LNCAP (cell line): ENCODE data around the gene KPNA3.
A peak's percentile ranks its signal among the peaks of the same experiment; 100 is the strongest.

Experiments
- TF ChIP-seq, protein P1 (sequence below): fragments of 450-650 bp; IDR thresholded peaks from 2 replicates; pipeline ENCODE4 v1.5.1; 2017; ENCODE audit warnings: mild to moderate bottlenecking

Gene KPNA3

DNA sequence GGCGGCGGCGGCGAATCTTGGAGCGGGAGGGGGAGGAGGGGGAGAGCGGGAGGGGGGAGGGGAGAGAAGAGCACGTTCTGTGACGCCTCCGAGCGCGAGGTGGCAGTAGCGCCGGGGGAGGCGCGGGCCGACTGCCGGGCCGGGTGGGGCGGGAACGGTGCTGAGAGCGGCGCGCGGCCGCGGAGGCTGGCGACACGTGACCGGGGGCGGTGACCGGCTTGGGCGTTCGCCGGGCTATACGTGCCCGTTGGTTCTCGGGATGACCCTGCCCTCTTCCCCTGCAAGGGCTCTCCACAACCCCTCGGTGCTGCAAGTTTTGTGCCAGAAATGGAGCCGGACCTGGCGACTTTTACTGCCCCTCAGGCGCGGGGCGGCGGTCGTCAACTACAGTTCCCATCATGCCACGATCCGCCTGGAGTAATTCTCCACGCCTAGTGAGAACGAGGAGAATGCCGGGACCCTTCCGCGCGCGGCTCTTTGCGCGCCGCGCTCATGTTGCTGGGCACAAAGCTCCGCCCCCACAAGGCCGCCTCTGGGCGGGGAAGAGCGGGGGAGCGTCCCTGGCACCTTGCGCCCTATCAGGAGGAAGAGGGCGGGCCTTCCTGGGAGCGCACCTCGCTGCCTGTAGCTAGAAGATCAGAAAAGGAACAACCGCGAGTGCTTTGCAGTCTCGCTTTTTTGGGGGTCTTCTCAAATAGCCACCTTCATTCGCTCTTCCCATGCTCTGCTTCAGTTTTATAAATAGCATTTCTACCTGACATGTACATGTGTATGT, at the start of gene KPNA3:
Gene KPNA3, minus strand, starts transcription at position 133 of the 775 bp plus-strand sequence. CDS start 176 bp downstream, outside the sequence.
- TF ChIP-seq, protein P1, sequence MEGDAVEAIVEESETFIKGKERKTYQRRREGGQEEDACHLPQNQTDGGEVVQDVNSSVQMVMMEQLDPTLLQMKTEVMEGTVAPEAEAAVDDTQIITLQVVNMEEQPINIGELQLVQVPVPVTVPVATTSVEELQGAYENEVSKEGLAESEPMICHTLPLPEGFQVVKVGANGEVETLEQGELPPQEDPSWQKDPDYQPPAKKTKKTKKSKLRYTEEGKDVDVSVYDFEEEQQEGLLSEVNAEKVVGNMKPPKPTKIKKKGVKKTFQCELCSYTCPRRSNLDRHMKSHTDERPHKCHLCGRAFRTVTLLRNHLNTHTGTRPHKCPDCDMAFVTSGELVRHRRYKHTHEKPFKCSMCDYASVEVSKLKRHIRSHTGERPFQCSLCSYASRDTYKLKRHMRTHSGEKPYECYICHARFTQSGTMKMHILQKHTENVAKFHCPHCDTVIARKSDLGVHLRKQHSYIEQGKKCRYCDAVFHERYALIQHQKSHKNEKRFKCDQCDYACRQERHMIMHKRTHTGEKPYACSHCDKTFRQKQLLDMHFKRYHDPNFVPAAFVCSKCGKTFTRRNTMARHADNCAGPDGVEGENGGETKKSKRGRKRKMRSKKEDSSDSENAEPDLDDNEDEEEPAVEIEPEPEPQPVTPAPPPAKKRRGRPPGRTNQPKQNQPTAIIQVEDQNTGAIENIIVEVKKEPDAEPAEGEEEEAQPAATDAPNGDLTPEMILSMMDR = peak; percentile 13; the same call in 1 of the 2 replicates

DNA sequence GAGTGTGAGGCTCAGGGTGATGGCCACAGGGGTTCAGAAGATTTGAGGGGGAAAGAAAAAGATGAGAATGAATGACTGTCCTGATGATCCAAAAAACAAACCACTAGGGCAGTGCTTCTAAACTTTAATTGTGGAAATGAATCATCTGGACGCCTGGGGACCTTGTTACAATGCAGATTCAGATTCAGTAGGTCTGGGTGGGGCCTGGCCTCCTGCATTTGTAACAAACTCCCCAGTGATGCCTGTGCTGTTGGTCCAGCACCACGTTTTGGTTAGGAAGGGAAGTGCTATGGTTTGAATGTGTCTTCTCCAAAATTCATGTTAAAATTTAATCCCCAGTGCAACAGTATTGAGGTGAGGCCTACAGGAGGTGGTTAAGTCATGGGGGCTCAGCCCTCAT, 49.5 kb upstream of the KPNA3 start:
- TF ChIP-seq, protein P1 = no peak

DNA sequence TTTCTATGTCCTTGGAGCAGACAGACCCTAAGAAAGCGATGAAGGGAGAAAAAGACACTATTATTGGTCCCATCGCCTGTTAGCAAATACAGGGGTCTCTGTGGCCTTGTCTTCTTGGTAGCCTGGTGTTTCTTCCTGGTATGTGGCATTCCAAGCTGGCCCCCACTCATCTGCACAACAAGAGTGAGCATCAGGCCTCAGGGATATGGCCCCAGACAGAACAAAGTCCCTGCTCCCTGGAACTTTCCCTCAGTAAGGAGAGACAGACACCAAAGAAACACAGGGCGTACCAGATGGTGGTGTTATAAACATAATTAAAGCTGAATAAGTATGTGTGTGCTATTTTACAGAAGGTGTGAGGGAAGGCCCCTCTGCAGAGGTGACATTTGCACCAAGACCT, 48.2 kb upstream of the KPNA3 start:
- TF ChIP-seq, protein P1 = no peak

DNA sequence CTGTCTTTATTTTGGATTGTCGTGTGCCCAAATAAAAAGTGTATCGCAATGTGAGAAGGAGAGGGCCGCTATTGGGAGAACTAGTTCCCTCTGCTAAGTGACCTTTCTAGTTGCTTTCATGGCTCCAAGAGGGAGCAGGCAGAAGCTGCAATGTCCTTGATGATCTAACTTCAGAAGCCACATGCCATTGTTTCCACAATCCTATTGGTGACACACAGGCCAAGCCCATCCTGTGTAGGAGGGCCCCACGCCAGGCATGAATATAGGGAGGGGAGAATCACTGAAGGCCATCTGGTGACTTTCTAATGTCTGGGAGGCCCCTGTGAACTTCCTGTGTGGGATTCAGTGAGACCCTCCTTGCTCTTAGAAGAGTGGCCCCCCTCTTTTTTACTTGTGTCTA, 47.8 kb upstream of the KPNA3 start:
- TF ChIP-seq, protein P1 = no peak

DNA sequence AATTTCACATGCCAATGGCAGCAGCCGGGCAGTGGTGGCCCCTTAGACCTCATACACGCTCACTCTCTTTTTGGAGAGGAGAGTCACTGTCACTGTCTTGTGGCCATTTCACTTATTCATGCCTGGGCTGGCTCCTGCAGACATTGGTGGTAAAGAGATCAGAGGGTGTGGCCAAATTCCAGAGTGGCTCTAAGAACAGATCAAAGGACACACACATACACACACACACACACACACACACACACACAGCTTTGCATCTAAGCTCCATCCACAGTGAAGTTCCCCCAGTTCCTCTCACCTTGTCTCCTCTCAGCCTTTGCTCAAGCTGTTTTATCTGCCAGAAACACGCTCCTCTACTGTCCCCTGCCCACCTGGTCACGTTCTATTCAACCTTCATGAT, 46.5 kb upstream of the KPNA3 start:
- TF ChIP-seq, protein P1 = no peak

DNA sequence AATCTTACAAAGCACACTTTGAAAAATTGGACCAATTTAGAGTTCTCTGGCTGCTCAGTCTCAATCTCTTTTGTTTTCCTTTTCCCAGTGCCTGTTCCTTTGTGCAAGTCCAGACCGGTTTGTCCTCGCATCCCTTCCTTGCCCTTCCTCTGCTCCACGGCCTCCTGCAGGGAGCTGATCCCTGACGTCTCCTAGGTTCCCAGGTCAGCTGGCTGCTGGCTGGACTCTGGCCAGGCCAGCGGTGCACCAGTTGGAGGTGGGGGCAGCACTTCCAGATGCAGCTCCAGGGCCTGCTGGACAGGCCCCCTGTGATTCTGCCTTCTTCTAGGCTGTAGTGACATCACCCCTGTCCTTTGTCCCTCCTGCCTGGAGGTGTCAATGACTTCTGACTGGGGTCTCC, 44.0 kb upstream of the KPNA3 start:
- TF ChIP-seq, protein P1 = no peak

GRCh38 chr13:49833402-49833801, 40.9 kb upstream of the KPNA3 start:
- TF ChIP-seq, protein P1 = no peak
